Measurements from ENCODE around the gene AHNAK2.

Gene AHNAK2

DNA sequence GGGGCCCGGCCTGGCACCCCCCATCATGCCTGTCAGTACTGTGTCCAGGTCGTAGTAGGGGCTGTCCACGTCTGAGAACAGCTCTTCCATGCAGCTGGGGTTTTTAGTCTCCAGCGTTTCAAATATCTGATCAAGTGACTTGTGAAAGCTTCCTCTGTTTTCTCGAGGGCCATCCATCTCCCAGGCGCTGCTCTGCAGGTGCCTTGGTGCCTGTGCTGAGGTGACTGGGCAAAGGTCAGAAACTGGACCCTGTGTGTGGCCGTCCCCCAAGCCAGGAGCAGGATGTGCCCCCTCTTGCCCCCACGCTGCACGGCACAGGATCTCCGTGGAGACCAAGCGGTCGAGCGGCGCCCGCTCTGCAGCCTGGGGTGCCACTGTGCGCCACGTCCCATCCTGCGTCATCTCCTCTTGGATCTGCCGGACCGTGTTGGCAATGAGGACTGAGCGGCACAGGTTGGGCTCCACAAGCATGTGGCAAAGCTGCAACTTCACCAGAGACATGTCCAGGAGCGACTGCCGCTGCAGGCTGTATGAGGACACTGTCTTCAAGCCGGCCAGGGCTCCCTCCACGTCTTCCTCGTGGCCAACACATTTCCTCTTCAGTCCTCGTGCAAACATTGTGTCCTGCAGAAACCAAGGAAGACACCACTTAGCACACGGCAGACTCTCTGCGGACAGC lies 33.3 kb upstream of the AHNAK2 start:
- DNase-seq = no peak

DNA sequence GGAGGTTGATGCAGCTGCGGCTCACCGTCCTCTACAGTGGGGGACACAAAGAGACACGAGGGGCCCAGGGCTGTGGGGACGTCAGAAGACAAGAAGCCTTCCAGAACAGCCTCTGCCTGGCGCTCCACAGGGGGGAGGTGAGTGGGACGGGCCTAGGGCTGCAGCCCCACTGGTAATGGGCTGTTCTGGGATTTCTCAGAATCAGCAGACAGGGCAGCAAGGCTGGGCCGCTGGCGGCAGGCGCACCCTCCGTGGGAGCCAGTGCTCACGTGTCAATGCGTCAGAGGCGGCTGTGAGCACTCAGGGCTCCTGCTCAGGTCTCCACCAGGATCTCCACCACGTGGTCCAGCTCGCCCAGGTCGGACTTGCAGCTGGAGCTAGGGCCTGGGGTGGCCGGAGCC lies 32.7 kb upstream of the AHNAK2 start:
- no peak for DNase-seq

DNA sequence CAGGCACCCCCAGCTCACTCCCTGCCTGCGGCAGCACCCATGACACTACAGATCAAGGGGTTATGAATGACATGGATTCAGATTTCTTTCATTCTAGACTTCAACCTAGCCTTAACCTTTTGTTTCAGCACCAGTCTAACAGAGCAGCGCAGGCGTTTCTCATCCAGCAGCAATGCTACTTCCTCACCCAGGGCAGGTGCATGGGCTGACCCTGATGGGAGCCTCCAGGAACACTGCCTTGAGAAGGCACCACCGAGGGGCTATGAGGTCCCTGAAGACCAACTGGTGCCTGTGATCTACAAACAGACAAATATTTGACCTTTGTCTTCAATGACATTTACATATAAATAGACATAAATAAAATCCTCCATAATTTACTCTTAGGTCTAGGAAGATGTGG lies 31.9 kb upstream of the AHNAK2 start:
- no peak for DNase-seq

DNA sequence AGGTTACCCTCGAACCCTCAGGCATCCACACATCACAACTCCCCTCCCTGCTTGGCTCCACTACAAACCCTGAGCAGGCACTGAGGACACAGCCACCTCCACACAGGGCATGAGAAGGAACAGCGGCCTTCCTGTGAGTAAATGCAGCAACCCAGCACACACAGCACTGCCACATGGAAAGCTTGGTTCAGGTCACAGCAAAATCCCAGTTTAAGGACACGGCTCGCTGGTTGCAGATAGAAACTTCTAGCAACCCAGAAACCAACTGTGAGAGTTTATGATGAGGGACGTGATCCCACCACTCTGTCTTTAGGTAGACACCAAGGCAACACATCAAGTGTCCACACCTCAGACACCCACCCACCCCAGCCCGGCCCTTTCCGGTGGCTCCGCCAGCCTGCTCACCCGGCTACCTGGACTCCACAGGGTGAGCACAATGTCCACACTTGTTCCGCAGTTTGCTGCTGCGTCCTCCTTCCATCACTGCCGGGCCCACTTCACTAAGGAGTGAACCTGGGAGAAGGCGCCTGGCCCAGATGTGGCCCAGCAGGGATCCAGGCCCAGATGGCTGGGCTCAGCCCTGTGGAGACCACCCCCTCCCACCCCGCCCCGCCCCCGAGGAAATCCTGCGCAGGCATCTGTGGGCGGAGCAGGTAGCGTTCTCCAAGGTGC lies 29.6 kb upstream of the AHNAK2 start:
- no peak for DNase-seq

DNA sequence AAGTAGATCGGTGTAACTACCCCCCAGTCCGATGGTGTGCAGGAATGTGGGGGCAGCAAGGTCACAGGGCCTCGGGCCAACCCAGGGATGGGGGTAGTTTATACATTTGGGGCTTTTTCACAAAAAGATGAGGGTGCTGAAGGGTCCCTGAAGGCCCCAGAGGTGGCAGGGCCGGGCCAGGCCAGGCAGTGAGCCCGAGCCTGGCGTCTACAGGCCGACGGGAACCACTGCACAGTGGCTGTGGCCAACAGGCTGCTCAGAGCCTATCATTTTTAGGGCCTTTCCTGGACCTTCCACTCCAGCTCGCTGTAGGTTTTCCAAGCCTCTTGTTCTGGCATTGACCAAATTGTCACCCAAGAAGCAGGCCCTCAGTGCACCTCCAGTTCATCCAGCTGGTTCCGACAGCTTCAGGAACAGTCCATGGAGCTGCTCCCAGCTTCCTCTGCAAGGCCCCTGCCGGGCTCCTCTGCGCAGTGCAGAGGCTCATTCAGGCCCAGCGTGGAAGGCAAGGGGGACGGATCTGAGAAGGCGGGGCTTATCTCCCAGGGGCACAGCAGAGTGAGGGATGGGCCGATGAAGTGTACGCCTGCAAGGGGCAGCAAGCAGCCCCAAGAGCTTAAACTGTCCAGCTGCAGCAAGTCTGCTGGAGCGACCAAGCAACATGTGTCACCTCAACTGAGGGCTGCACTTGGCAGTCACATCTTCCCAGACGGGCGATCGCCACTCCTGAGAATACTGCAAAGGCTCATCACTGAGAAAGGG lies 28.8 kb upstream of the AHNAK2 start:
- no peak for DNase-seq

DNA sequence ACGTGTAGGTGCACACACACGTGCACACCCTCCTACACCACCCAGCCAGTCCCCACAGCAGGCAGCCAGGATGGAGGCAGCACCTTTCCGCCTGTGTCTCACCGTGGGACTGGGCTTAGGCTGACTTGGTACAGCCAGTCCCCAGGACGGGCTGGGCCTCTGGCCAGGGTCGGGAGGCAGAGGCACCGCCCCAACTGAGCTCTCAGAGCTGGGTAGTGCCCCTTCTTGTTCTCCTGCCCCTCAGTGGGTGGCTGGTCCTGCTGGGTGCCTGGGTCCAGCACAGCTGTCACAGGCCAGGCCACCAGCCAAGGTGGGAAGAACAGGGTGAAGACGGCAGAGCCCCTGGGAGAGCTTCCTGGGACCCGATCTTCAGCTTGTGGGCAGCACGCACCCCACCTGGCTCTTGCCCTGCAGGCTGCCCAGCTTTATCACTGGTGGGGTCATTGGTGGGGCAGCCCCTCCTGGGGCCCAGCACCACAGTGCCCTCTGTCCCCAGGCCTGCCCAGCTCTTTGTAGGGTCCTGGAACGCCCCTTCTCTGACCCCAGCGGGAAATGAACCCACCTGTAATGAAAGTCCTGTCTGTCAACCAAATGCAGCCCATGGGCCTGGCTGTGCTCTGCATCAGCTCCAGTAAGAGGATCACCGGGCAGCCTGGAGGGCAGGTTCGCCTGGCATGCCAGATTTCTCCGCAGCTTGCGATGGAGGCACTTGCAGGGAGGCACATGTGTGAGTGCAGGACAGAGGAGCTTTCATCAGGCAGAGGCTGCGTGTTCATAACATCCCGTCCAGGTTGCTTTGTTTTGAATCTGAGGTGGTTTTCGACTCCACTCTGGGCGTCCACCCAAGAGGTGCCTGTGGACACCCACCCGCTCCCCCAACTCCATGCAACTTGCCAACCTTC lies 28.0 kb upstream of the AHNAK2 start:
- DNase-seq = no peak

DNA sequence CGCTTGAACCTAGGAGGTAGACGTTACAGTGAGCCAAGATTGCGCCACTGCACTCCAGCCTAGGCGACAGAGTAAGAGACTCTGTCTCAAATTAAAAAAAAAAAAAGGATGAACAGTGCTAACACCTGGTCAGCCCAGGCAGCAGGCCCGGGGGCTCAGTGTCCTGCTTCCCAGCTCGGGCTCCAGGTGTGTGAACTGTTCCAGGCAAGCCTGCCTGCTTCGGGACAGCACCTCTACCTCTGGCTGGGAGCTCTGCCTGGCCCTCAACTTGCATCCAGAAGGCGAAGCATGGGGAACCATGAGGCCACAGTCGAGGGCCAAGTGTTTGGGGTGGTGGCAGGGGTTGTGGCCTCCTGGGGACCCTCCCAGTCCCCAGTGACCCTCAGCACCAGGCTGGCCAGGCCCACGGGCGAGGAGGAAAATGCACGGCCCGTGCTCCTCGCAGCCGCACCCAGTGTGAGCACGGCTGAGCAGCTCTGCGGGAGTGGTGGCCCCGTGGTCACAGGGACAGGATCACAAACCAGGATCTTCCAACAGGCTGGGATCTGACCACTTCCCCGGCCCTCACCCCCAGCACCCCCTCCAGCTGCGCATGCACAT lies 27.3 kb upstream of the AHNAK2 start:
- no peak for DNase-seq

DNA sequence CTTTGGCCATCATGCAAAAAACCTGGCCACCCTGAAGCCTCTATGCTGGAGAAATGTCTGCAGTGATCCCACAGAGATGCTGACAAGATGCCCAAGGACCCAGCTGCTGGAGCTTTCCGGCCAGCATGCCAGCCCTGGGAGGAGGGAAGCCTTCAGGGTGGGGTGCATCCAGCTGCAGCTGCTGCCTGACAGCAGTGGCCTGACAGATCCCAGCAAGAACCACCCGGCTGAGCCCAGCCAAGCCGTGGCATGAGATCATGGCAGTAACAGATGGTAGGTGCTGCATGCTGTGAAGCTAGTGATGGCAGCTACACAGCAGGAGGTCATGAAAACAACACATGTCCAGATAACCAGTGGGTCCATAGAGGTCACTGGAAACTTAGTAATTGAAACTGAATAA lies 21.2 kb upstream of the AHNAK2 start:
- no peak for DNase-seq

DNA sequence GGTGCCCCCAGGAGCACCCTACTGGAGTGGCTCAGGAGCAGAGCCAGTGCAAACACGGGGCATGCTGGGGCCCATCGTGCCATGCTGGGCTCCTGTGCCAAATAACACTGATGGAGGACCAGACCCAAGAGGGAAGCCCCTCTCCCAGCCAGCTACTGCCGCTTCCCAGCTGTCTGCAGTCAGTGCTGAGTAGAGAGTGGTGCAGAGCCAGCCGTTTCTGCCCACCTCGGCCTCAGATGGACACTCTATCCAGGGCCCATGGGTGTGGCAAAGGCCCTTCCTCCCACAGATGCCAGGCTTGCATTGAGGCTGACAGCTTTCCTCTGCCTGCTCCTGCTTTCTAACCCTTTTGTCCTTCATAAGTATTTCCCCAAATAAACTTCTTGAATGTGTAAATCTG lies 20.6 kb upstream of the AHNAK2 start:
- no peak for DNase-seq

DNA sequence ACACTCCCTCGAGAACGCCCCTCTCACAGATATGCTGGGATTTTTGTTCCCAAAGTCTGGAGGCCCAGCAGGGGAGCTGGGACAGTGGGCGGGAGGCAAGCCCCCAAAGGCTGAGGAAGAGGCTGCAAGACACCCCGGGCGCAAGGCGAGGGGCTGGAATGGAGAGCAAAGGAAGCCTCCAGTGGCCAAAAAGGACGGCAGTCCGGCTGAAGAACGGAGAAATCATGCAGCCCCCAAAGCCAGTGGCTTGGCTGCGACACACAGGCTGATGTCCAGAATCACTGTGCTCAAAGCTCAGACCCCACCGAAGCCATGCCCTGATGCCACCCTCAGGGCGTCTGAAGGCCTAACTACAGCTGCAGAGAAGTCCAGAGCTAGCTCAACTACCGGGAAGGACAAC lies 18.3 kb upstream of the AHNAK2 start:
- no peak for DNase-seq

DNA sequence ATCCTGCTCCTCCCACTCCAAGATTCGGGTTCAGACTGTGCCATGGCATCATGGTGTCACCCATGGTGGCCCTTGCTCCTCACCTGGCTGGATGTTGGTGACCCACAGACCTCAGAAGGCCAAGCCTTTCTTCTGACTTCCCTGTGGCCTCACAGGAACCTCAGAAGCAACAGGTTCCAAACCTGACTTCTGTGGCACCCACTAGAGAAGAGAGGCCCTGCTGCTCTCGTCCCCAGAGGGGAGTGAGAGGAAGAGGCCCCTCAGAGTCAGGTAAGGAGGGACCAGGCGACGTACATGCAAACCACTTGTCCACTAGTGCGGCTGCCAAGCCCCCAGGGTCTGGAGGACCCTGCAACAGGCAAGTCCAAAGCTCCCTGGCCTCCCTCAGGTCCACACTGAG lies 17.9 kb upstream of the AHNAK2 start:
- DNase-seq = no peak

DNA sequence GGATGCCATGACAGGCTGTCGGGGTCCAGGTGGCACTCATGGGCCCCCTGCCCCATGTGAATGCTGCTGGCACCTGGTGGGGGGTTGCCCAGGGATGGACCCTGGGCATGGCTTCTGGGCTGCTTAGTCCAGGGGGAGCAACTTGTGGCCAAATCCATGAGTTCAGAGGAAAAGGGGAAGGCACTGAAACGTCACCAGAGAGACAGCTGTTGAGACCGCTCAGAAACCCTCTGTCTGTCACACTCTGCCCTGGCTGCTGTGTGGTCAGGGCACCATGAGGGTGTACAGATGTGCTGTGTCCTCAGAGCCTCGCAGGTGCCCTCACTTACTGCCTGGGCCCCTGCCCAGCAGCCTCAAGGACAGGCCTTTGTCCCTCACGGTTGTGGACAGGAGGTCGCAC lies 16.8 kb upstream of the AHNAK2 start:
- no peak for DNase-seq

DNA sequence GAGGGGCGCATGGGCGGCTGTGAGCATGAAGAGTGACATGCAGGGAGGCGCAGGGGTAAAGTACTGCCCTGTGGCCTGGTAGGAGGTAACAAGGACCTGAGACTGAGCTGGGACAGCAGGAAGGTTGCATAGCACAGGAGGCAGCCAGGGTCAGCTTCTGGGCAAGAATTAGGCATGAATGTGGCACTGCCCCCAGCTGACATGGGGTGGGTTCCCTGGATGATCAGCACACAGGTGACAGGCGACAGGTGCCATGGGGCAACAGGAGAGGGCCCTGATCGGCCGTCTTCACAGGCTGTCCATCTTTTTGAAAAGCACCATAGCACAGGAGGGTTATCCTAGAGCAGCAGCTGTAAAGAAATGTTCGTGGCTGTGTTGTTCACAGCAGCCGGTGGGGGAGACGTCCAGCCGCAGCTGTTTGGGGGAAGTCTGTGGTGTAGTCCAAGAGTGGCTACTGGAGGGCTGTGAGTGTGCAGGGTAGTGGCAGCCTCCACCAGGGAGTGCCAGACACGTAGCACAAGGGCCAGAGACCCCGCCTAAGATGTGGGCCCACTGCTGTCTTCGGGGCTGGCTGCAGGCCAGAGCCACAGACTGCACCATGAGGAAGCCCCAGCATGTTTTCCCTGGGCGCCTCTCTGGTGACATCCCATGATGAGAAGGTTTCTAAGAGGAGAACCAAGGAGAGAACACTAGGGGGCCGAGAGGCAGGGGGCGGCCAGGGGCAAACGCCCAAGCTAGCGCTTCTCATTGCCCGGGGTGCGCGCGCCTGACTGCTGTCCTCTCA lies 15.8 kb upstream of the AHNAK2 start:
- no peak for DNase-seq

DNA sequence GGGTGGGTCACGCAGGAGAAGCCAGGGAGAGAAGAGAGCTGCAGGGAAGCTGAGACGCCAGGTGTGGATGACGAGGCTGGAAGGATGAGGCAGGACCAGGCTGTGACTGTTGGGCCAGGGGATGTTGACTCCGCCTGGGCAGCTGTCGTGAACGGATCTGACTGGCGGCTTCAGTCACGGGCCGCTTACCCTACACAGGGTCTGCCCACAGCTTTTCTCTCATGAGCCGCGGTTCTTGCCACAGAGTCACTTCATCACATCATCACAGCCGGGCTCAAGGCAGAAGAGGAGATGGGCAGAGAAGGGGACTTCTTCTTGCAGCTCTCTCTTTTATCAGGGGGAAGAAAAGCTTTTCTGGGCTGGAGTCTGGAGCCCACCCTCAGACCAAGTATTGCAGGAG lies 15.1 kb upstream of the AHNAK2 start:
- DNase-seq = no peak

DNA sequence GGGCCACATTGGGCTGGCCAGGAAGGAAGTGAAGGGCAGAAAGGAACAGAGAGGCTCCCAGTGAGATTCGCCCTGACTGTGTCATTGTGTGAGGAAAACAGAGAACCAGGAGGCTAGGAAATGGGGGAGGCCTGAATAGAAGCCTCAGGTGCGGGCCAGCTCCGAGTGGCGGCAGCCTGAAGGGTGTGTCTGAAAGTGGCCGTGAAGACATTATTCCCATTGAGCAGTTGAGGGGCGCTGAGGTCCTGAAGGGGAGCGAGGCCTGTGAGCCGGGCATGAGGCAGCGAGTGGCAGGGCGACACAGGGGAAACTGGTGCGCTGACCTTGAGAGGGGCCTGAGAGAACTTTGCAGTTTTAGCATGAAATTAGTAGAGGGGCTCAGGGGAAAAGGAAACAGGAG lies 14.3 kb upstream of the AHNAK2 start:
- no peak for DNase-seq

DNA sequence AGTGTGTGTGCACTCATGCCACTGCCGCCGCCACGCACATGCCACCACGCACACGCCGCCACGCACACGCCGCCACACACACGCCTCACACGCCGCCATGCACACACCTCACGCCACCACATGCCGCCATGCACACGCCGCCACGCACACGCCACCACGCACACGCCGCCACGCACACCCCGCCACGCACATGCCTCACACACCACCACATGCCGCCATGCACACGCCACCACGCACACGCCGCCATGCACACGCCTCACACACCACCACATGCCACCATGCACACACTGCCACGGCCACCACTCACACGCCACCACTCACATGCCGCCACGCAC lies 13.7 kb upstream of the AHNAK2 start:
- DNase-seq = no peak

DNA sequence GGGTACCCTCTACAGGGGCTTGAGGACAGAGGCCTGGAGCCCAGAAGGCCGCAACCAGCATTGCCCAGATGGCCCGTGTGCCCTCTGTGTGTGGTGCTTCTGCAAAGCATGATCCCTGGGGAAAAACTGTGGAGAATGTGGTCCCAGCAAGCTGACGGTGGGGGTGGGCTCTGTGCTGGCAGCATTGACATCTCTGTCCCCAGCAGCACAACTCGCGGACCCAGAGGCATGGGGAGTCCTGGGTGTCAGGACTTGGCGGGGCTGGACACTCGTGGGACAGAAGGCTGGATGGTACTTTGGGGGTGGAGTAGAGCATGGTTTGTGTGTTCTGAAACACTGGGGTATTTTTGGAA lies 11.8 kb upstream of the AHNAK2 start:
- no peak for DNase-seq

DNA sequence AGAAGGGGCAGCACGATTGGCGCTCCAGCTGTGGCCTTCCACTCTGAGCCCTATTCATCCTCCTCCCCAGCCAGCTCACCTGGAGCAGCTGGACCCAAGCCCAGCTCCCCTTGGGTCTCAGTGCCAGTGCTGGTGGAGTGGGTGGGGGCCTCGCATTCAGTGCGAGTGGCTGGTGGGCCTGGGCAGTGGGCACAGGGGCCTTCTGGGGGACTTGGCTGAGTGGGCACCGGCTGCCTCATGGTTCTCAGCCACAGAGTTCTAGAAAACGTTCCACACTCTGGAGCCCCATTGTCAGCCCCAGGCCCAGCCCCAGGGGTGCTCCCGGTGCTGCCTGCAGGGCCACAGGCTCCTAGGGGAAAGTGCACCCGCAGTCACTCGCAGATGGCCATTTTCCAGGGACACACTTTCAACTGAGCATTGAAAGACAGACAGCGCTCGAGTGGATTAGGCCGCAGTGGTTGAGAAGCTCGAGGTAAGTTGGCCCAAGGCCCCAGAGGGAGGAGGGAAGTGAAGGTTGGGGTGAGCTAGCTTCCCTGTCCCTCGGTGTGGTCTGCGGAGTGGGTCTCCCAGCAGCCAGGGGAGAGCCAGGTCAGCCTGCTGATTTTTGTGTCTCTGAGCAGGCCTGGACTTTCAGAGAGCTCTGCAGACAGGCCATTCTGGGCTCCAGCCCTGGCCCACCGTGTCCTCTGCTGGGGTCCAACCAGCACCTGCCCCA lies 11.2 kb upstream of the AHNAK2 start:
- DNase-seq = no peak

DNA sequence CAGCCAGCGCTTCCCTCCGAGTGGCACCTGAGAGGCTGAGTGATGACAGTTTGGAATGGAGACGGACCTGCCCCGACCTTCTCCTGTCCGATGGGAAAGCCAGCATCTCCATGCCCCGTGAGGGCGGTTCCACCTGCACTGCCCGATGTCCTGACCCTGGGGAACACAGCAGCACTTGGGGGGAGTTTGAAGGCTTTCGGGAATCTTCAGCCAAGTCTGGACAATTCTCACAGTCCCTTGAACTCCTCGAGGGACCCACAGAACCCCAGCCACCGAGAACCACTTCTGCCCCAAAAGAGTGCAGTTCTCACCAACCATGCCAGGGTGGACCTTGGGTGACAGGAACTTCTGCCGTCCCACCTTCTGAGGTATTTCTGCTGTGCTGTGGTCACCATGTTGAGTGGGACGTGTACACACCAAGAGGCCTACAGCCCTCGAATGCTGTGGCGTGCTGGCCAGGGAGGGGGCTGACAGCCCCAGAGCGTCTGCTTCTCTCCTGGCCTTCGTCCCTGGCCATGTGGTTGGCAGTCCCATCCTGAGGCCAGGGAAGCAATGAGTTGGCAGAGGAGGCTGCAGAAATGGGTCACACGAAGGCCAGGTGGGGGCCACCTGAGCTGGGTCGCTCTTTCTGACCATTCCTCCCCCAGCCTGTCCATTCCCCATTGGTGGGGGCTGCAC lies 8.5 kb upstream of the AHNAK2 start:
- DNase-seq = no peak

DNA sequence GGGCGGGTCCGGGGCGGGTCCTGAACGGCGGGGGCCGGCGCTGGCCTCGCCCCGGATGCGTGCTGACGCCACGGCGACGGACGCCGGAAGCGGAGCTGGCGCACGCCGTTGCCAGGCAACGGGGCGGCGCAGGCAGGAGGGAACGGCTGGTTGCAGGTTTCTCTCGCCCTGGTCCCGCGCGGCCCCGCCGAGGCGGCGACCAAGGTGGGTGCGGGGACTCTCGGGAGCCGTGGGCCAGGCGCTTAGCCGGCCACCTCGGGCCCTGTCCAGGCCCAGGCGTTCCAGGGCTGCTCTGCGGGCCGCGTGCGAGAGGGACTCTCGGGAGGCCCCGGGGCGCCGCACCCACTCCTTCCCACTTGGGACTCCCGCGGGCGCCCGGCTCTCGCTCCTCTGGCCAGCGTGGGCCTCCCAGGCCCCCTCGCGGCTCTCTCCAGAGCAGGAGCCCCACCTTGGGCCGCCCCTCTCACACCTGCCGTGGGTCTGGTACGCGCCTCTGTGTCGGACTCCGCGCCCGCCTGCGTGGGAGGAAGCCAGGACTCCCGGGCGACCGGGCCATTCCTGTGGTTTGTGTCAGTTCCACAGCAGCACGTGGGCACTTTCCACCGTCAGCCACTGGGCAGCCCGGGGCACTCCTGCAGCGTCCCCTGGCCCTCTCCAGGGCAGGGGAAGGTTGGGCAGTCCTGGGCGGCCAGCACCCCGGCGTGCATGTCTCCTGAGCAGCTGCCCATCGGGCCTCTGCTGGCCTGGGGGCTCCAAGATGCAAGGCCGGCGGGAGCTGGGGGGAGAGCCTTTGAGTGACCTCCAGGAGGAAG lies 7.7 kb upstream of the AHNAK2 start, which contains the start of gene CLBA1:
TSS of gene CLBA1 (plus strand) at position 114 of the 812 bp plus-strand sequence. CDS start at position 758, 644 bp downstream.
- peak; percentile 92 for DNase-seq

All from activated CD4-positive, alpha-beta T cell treated with anti-CD3 and anti-CD28 coated beads, Interleukin-2, Interleukin-6, amounts not matched to agents 100 ng/mL and 50 ng/mL, durations not matched to agents 16 hours and 8 hours (primary cell).